Stimulated activated CD4-positive, alpha-beta T cell treated with anti-CD3 and anti-CD28 coated beads, Interleukin-1b, Interleukin-23, amount 100 ng/mL, for 24 hours (primary cell): ENCODE data around the gene NFATC2.

Experiments
- DNase-seq, 4 experiments: peaks; one replicate each; pipeline ENCODE4 v3.0.0-alpha.2; 2020; ENCODE audit warnings: low read depth in 4 of 4, low spot score in 1 of 4

NFATC2 gene

DNA sequence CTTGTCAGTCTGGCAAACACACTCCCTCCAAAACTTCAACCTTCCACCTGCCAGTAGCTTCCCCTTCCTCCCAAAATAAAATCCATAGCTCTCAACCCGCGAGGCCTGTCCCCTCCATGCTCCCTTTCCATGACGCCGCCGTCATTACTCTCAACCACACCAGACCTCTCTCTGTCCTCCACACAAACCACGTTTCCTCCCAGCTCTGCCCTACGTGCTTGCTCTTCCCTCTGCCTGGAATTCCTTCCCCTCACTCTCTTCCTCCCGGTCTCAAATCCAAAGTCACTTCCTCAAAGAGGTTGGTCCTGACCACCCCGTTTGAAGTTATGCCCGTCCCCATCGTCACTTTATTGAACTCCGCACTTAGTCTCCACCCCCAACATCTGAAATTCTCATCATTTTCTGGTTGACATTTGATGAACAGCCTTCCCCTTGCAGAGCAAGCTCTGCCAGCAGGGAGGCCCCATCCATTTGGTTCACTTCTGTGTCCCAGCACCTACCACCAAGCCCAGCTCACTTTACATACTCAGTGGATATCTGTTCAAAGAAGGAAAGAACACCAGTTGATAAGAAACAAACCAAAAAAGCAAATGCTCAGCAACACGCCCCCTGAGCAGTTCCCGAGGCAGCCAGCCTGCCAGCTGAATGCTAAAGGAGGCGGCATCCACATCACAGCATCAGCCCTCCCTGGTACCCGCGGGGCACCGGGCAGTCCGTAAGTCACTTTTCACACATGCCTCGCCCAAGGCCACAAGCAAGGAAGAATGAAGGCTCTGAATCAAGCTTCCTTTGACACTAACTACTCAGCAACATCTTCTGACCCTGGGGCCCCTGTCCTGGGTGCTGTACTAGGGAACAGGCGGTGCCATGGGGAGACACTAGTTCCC, 125.0 kb downstream of the NFATC2 start:
- no peak for DNase-seq

DNA sequence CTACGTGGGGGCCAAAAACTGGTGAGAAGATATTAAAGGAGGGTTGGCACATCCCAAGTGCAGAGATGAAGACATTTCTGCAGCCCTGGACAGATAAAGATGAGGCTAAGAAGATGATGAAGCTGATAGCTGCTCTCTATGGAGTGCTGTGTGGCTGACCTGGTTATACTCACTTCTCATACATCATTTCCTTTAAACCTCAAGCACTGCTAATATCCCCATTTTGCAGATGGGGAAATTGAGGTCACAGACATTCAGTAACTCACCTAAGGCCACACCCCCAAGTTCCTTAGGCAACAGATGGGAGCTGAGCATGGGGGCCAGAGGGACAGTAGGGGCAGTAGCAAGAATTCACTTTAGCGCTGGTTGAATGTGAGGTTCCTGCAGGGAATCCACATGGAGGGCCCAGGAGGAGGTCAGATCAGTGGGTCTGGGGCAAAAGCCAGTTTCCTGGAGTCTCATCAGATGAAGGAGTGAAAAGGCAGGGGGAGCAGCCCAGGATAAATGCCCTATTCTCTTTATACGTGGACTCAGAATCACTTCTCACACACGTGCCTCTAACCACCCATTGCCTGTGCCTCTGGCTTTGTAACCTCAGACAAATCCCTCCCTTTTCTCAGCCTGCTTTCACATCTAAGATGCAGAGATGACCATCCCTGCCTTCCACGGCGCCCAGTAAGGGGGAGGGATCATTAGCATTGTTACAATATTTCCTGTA, 125.8 kb downstream of the NFATC2 start:
- no peak for DNase-seq

DNA sequence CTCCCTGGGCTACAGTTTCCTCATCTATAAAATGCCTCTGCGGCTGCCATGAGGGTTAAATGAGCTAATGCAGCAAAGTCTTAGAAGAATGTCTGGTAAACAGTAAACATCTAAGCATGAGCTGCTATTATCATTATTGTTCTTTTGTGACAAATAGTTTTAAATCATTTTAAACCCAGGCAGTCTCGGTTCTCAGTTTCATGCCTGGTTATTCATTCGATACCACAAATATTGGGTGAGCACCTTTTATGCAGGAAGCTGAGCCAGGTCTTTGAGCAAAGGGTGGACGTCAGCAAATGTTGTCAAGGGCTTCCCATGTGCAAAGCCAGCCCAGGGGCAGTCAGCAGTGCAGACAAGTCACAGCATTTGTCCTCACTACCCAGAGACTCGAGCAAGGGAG, 128.7 kb downstream of the NFATC2 start:
- DNase-seq, result no peak

DNA sequence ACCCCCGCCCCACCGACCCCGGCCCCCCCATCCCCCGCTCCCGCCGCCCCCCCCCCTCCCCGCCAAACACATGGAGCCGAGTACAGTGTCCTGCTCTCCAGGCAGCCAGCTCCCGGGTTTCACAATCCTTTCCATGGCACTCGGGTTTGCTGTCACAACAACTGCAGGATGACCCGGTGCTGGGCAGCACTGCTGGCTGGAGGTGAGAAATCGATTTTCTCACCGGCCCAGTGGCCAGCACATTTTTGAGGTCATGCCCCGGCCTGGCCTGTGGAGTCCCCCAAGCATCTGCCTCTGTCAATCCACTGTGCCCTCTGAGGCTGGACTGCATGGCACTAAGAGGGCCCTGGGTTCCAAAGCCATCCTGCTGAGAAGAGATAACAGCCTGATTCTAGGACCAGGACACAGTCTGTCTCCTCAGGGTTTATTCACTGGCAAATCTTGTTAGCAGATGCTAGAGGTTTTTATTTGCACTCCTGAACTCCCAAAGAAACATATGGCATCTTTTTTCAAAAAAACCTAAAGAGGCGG, 129.5 kb downstream of the NFATC2 start:
- DNase-seq, result no peak

DNA sequence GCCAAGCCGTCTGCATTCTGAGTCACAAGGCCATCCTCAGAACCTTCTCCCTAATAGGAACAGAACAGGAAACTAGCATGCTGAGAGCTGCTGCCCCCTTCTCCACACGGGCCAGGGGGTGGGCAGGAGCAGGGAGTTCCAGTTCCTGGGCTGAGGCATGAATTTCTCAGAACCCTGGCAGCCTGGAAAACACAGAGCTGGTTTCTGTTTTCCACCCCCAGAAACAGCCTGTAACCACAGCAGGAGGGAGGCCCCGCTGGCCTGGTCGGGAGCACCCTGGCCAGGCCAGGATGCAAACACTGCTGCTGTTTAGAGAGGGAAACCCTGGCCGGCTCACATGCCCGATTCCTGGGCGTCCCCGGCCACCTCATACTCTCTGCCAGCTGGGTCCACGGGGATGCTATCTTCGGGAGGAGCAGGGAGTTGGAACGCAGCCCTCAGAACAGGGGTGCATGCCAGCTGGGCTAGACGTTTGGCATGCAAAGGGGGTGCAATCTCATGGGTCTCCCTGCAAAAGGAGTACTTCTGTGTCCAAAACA, 130.1 kb downstream of the NFATC2 start:
- DNase-seq, result no peak

DNA sequence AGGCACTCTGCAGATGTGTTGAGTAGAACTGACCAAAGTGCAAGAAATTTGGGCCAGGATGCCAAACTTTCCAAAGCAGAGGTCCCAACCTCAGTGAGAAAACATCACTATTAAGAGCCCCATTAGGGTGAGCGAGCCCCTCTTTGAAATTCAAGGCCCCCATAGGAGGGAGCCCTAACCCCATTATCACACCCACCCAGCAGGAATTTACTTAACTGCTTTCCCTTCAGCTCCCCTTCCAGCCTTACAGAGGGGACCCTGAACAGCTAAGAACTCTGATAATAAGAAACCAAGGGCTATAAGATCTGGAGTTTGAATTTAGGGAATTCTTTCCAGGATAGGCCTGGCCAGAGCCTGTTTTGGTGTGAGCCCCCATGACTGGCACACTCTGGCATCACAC, 130.6 kb downstream of the NFATC2 start:
- no peak for DNase-seq

DNA sequence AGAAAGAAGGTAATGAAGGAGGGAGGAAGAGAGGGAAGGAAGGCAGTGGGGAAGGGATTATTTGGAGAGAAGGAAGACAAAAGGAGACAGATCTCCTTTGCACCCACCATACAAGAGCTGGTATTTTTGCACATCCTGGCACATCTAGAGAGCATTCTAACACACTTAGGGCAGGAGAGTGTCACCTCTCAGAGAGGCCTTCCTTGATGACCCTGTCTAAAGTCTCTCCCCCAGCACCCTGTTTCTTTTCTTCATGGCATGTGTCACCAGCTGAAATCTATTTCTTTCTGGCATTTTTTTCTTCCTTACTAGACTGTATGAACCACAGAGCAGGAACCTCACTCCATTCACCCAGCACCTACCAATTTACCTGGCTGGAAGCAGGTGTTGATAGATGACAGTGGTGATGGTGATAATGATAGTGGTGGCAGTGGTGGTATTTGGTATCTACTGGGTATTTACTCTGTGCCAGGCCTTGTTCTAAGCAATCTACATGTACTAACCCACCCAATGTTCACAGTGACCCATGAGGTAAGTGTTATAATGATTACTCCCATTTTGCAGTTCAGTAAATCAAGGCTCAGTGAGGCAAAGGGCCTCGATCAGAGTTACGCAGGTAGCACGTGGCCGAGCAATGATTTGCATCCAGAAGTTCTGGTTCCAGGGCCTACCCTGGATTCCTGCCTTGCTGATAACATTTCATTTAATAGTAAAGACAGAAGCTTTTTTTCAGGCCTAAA, 131.8 kb downstream of the NFATC2 start:
- no peak for DNase-seq

DNA sequence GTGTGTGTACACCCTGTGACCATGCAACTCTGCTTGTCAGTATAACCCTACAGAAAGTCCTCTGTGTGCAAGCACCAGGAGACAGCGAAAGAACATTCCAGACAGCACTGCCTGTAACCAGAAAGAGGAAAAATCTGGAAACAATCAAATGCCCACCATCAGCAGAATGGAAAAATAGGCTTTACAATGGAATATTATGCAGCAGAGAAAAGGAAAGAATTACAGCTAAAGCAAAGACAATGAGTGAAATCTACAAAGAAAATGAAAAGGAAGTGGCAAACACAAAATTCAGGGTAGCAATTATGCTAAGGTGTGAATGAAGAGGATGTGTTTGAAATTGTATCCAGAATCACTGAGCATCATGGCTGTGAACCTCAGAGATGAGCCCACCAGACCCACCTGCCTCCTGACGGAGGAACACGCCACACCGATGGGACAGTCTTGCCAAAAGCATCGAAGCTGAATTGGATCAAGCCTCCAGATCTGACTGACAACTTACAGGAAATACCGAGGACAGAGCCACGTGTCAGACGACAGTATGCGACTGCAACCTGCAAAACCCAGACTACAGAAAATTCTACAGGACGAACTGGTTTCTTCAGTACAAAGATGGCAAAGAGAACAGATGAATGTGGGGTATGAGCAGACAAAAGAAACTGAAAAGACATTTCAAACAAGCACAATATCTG, 133.2 kb downstream of the NFATC2 start:
- DNase-seq, result no peak

DNA sequence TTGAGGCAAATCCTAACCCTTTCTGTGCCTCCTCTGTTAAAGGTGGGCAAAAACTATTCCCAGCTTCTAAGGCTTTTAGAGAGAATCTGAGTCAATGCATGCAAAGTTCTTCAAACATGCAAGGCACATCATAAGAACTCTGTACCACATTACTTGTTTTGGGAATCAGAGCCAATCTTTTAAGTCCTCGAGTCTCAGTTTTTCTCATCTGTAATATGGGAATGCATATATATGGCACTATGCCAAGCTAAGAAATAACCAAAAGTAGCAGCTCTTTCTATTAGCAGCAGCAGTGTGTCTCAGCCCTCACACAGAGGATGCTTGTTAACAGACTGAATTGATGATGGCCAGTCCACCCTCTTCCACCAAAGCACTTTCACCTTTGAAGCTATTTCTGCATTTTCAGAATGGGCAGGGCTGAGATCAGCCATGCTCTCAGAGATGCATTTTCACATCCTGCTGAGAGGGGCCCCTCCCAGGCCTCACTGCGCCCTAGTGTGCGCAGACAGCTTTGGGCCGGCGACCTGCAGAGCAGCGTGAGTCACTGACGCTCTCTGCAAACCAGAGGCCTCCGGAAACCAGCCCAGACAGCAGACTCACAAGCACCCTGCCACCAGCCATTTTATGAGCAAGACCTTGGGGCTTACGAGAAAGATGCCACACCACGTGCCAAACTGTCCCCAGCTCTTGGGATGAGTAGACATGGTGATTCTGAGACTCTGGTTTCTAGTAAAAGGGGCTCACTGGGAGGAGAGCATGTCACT, 138.0 kb downstream of the NFATC2 start:
- peak; percentile 49 to 79 (median 66) for DNase-seq

DNA sequence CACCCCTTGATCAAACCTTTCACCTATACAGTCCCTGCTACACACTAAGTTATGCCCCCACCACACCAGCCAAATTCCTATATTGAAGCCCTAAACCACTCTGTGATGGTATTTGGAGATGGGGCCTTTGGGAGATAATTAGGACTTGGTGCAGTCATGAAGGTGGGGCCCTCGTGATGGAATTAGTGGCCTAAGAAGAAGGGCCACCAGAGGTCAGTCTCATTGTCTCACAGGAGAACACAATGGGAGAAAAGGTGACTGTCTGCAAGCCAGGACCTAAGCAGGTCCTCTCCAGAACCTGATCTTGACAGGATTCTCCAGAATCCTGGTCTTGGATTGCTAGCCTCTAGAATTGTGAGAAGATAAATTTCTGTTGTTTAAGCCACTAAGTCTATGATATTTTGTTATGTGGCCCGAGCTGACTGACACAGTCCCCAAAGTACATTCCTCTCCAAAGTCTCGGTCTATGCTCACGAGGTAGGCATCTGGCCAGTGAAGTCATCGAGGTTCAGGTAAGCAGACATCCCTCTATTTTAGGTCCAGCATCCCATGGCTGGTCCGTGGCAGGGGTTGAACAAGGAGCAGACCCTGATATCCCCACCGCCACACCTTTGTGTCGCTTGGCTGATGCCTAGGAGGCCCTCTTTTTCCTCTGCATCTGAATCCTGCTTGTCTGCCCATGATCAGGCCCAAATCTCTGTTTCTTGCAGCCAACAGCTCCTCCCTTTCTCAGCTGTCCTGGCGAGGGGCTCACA, 138.9 kb downstream of the NFATC2 start:
- no peak for DNase-seq

DNA sequence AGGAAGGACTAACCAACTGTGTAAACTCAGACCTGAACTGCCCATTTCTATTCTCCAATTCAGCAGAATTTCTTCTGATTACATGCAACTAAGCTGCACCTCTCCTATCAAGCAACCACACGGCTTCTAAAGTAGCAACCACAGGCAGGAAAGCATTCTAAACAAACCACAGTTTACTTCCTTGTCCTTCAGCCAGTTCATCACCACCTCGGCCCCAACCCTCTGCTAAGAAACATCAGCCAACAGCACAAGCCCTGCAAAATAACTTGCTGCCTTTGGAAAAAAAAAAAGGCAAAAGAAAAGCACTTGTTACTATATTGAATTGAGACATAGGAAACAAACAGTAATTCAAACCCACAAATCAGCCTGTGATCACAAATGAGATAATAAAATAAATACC, 140.3 kb downstream of the NFATC2 start:
- no peak for DNase-seq

DNA sequence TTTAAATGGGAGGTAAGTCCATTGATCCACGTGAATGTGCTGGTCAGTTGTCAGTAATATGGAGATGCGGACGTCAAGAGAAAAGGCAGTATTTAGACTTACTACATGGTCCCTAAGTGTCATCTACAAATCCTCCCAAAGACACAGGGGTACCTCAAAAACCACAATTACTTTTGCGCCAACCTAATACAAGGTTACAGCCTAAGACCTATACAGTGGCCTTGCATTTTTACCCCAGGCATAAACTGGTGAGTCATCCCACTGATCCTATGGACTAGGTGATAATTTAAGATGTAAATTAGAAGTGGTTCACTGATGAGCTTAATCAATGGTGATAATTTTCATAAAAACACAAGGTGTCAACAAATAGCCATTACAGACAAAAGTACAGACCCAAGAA, 141.0 kb downstream of the NFATC2 start:
- DNase-seq, result no peak

DNA sequence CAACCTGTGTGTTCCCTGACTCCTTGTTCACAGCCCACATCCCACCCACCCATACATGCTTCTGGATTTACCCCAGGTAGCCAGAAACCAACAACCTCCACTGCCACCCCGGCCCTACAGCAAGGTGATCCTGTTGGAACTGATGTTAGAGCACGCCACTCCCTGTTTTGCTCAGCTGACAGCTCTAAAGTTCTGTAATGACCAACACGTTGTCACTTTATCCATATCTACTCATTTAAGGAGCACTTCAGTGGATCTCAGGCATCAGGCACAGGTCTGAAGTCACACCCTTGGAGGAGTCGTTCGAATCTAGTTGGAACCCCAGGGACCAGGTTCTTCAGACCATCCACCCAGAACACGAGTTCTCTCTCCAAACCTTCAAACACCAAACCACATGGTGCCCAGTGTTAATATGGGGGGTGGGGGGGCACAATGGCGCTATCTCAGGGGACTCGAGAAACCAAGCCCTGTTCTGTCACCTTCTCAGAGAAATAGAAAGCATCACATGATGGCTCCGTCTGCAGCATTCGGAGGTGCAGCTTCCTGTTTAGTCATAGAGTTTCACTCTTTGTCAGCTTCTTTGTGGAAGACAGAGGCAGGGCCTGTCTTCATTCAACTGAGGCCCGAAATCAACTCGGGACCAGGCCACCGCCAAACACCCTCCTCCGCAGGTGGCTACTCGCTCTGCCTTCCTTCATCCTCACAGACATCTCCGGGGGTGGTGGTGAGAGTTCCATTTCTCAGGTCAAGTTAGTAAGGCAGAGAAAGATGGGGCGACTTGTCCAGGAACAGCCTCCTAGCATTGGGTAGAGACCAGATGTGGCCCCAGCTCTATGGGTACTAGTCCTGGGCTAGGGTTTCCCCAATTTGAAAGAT, 142.2 kb downstream of the NFATC2 start:
- peak; percentile 26 to 54 (median 36) for DNase-seq

DNA sequence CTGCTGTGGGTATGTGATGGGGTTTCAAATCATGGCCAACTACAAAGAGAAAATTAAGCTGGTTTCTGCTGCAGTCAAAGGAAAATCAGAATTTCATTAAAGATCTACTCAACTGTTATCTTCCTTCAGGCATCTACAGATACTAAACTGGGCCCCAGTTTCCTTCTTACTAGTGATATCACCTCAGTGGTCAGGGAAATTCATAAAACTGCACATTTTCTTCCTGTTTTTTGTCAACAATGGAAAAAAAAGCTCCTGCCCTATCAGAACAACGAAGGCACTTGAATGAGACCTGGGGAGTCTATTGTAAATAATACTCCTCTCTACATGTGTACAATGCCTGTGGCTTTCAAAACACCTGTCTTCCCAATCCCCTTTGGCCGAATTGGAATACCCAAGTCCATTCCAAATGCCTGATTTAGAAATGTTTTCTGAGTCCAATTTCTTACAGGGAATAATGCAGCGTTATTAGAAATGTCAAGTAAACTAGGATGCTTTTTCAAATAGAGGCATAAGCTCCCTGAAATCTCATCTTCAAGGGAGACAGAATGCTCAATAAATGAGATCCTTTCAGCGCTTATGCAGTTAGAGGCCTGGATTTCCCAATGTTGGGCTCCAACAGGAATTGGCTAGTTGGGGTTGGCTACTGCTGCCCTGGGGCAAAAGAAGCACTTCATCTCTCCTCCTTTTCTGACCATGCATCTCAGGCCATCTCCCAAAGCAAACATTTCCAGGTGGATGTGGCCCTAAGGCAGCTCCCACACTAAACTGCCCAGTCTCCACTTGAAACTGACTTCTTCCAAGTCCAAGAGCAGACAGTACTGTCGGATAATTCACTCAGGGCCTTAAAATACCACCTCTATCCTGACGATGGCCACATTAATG, 143.3 kb downstream of the NFATC2 start:
- DNase-seq, result no peak

DNA sequence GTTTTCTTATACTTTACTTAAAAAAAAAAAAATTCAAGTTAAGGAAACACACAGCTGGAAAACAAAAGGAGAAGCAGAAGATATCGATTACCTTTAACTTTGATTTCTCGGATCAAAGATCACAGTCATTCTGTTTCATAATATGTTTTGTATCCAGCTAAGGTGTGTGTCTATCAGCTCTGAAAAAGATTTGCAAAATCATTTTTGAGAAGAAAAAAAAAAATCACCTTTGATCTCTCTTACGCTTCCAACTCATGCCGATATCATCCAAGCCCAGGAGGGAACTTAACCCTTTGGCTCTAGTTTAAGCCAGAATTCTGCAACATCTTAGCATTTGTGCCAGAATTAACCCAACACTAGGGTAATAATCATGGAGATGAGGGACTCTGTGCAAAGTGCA, 144.0 kb downstream of the NFATC2 start:
- no peak for DNase-seq

DNA sequence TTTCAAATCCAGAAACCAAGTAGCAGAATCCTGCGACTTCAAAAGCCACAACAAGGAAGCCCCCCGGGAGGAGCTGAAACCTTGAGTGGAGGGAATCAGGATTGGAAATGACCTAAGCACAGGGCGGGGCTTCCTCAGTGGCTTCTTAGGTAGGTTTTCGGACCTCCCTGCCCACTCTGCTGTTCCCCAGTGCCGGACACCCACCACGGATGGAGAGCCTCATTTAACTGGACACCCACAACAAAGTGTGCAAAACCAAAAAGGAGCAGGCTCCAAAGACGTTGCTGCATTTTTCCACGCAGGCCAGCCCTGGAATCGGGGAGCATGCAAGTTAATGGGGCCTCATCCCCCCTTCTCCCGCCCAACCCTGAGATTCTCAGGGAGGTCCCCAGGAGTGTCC, 144.4 kb downstream of the NFATC2 start:
- no peak for DNase-seq

DNA sequence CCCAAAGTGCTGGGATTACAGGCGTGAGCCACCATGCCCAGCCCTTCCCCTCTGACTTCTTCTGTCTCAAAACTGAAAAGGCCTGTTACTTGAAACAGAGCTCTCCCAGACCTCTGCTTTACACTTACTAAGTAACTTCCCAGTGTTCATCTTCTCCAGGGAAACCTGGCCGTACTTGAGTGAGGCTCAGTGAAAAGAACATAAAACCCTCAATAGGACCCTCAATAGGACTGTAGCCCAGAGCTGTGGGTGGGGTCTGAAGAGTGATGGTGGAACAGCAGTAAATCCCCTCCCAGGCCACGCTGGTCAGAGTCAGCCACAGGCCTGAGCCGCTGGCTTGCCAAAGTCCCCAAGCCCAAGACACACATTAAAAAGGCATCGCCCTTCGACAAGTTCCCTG, 145.4 kb downstream of the NFATC2 start:
- no peak for DNase-seq
